Ovary (tissue), 9 donors: ENCODE data around the gene NFASC. TPM values are rescaled to one million over a fixed set of nuclear protein-coding genes. Genes with fewer than 3 reads are reported as not detected.

Experiments used
- DNase-seq, 5 donors: peaks; one replicate each; pipeline ENCODE4 v3.0.0-alpha.2; 2019 to 2020
- H3K27ac ChIP-seq, 2 donors: fragments of 200-600 bp; one replicate each; pipeline versions ENCODE4 v1.5.1 to v1.8.0; 2019 to 2022
- H3K27me3 ChIP-seq: fragments of 200-600 bp; one replicate; pipeline ENCODE4 v1.8.0; 2022
- H3K36me3 ChIP-seq: fragments of 200-600 bp; sonication (generic); one replicate; pipeline ENCODE4 v1.5.1; 2019
- H3K4me1 ChIP-seq: one replicate; pipeline ENCODE4 v1.8.1; 2013; ENCODE audit warnings: mild to moderate bottlenecking, moderate library complexity; ENCODE audit not compliant: insufficient read depth
- H3K4me3 ChIP-seq: fragments of 200-600 bp; sonication (generic); one replicate; pipeline ENCODE4 v1.5.1; 2017
- H3K9me3 ChIP-seq, 2 donors: fragments of 200-600 bp in 1 of 2; sonication (generic) in 1 of 2; one replicate each; pipeline versions ENCODE4 v1.5.1 to v1.8.1; 2013 to 2019; ENCODE audit warnings: mild to moderate bottlenecking in 1 of 2, moderate library complexity in 1 of 2
- CTCF ChIP-seq, 3 donors: fragments of 450-650 bp in 2 of 3; fragments of 200-600 bp in 1 of 3; IDR thresholded peaks; one replicate each; pipeline versions ENCODE4 v1.5.1 to v1.8.0; 2016 to 2022; ENCODE audit warnings: antibody characterized with exemption in 3 of 3, mild to moderate bottlenecking in 1 of 3
- EP300 ChIP-seq: sonication (generic); formaldehyde crosslinking; IDR thresholded peaks from one replicate; pipeline ENCODE4 v1.6.1; 2017; ENCODE audit warnings: antibody characterized with exemption
- POLR2A ChIP-seq: fragments of 450-650 bp; IDR thresholded peaks from one replicate; pipeline ENCODE4 v1.6.1; 2017; ENCODE audit warnings: antibody characterized with exemption, mild to moderate bottlenecking, moderate library complexity
- WGBS, 3 donors: extraction: QIAGEN DNeasy Blood & Tissue Kit in 1 of 3; methylation state at CpG; one replicate each; pipeline versions ENCODE4 v1.1.5 to v1.1.7; 2013 to 2017; 5-methylcytosine and 5-hydroxymethylcytosine counted together
- intact Hi-C, 4 donors: fragments of 100-400 bp; cut with DNase I; formaldehyde crosslinking; loops; one replicate each; pipeline versions ENCODE4 v1.11.0 to v1.15.1; 2022 to 2023
- polyA plus RNA-seq, 2 donors: library from polyadenylated mRNA; stranded (reverse); fragments of 200-250 nt in 1 of 2; fragments of 350-450 nt in 1 of 2; fragmentation: Illumina TruSeq in 1 of 2; extraction: RNeasy Lipid Tissue Mini Kit (QIAGEN cat#74804) in 1 of 2; gene quantifications; one replicate each; pipeline ENCODE4 v1.2.3, GENCODE V29; 2013 to 2014
- total RNA-seq, 7 donors: library from RNA; depleted of rRNA in 2 of 7; stranded (reverse); fragments of >200 nt in 2 of 7; fragmentation: NEBNext Ultra II Directional in 3 of 7; extraction: Animal tissue kit (Norgen Biotek cat#: 25700) in 3 of 7; gene quantifications; one replicate each; pipeline versions ENCODE4 v1.1.0 to v1.2.4, GENCODE V29; 2016 to 2023
- donor health status: DM: no; HTN: no; CAD: no; lungs with moderate emphysema.
- donor health status: DM: no; HTN: no; CAD: no.
- donor health status: Bipolar disorder and iron deficiency.
- donor health status: DM: yes; HTN: yes; CAD: no.
- donor health status: DM: no; HTN: no; CAD: no.
- donor health status: DM: yes; HTN: yes; CAD: no.

Gene NFASC
- total and polyA plus RNA-seq, 9 donors: 9.3 to 73.2 (median 20.9) TPM

- Histone ChIP-seq H3K27me3 (no peaks in the 10 kb centered on the region), H3K4me1 (peaks cover 8% of the 10 kb centered on the region), H3K9me3 (no peaks in the 10 kb centered on the region), H3K27ac (no peak overlapping the region), H3K4me3 (no peak overlapping the region), H3K36me3 (no peaks in the 10 kb centered on the region)
- intact Hi-C loops: no loop called here
- 40 to 49% (median 41%) methylated on average over 5 of the region's 5 CpGs for WGBS, 3 donors
- TF ChIP-seq CTCF (IDR thresholded peaks at IDR 0.05) (no peak), EP300 (no peak), POLR2A (no peak)
- DNase-seq: no peak
These were observed 53.5 kb downstream of the NFASC start for GRCh38 chr1:204924013-204924759.

GRCh38 chr1:204925701-204926100 lies 55.0 kb downstream of the NFASC start:
- H3K9me3 ChIP-seq: no peaks in the 10 kb centered on the region
- no peak for DNase-seq
- peaks cover 14% of the 10 kb centered on the region for H3K4me1 ChIP-seq
- no peak overlapping the region for H3K4me3 ChIP-seq
- H3K27me3 ChIP-seq: no peaks in the 10 kb centered on the region
- intact Hi-C loops: no loop called here
- no peak overlapping the region for H3K27ac ChIP-seq
- WGBS, 3 donors: 34 to 68% (median 67%) methylated on average over 1 of the region's 1 CpG
- H3K36me3 ChIP-seq: no peaks in the 10 kb centered on the region
- no peak for TF ChIP-seq POLR2A

GRCh38 chr1:204927673-204928641 lies 57.3 kb downstream of the NFASC start:
- DNase-seq: no peak
- TF ChIP-seq CTCF (IDR thresholded peaks at IDR 0.05) (no peak), POLR2A (no peak), EP300 (no peak)
- H3K9me3 ChIP-seq: no peaks in the 10 kb centered on the region
- no peaks in the 10 kb centered on the region for H3K27me3 ChIP-seq
- H3K27ac ChIP-seq: no peak overlapping the region
- no peaks in the 10 kb centered on the region for H3K36me3 ChIP-seq
- no peak overlapping the region for H3K4me3 ChIP-seq
- H3K4me1 ChIP-seq: peaks cover 14% of the 10 kb centered on the region
- intact Hi-C loops: no loop called here
- 80 to 88% (median 88%) methylated on average over 11 of the region's 11 CpGs for WGBS, 3 donors

- intact Hi-C loops: no loop called here
- no peak for DNase-seq
- no peaks in the 10 kb centered on the region for H3K9me3 ChIP-seq
- H3K36me3 ChIP-seq: no peaks in the 10 kb centered on the region
- H3K27ac ChIP-seq: no peak overlapping the region
- H3K27me3 ChIP-seq: no peaks in the 10 kb centered on the region
- H3K4me3 ChIP-seq: no peak overlapping the region
- WGBS, 3 donors: 78 to 81% (median 79%) methylated on average over 8 of the region's 8 CpGs
- TF ChIP-seq POLR2A (no peak), CTCF (IDR thresholded peaks at IDR 0.05) (no peak), EP300 (no peak)
- peaks cover 14% of the 10 kb centered on the region for H3K4me1 ChIP-seq
These were observed 58.2 kb downstream of the NFASC start for GRCh38 chr1:204928671-204929486.
